A549 (cell line): ENCODE data around the gene MEGF9. TPM values are rescaled to one million over a fixed set of nuclear protein-coding genes. Genes with fewer than 3 reads are reported as not detected.

Source experiments
- ATAC-seq, 2 experiments: fragments of 200-7000 bp in 1 of 2; fragments of >200 bp in 1 of 2; cut with Nextera tagmentation in 1 of 2; cut with Tn5 transposase in 1 of 2; 3 replicates each; pipeline versions ENCODE4 v1.8.0 to v1.9.1; 2018 to 2020; ENCODE audit warnings: mild to moderate bottlenecking in 1 of 2, moderate library complexity in 1 of 2
- CTCF ChIA-PET: fragments of 300-600 bp; sonication (Branson Sonifier 250); formaldehyde crosslinking; extraction: SDS; loops from one replicate; lab custom pipeline; 2021; ENCODE audit warnings: antibody characterized with exemption, inconsistent platforms; lab: Yijun Ruan, JAX
- POLR2A ChIA-PET: fragments of 350-600 bp; formaldehyde crosslinking; extraction: SDS; loops from one replicate; lab custom pipeline; 2021; ENCODE audit warnings: antibody characterized with exemption, inconsistent platforms; lab: Yijun Ruan, JAX
- DNase-seq, 2 experiments: peaks; one replicate each; pipeline versions ENCODE4 v3.0.0 to v3.0.0-alpha.2; 2011 to 2016; ENCODE audit warnings: low read depth in 1 of 2, low spot score in 1 of 2
- FAIRE-seq: peaks from 2 replicates; lab custom pipeline; 2011; peaks lifted over from hg19 to GRCh38; lab: Jason Lieb, UNC
- H3K27ac ChIP-seq, 2 experiments: fragments of >200 bp; sonication (Bioruptor Twin); formaldehyde crosslinking; 3 replicates each; pipeline ENCODE4 v1.5.1; 2016 to 2017
- H3K4me1 ChIP-seq: fragments of >200 bp; sonication (Bioruptor Twin); formaldehyde crosslinking; 3 replicates; pipeline ENCODE4 v1.6.1; 2016
- H3K4me2 ChIP-seq: fragments of >200 bp; sonication (Bioruptor Twin); formaldehyde crosslinking; 3 replicates; pipeline ENCODE4 v1.6.1; 2016
- H3K4me3 ChIP-seq: fragments of >200 bp; sonication (Bioruptor Twin); formaldehyde crosslinking; 3 replicates; pipeline ENCODE4 v1.5.1; 2016
- H3K9me3 ChIP-seq: fragments of >200 bp; sonication (Bioruptor Twin); formaldehyde crosslinking; 3 replicates; pipeline ENCODE4 v1.6.1; 2016
- CEBPB ChIP-seq, 2 experiments: fragments of >200 bp in 1 of 2; sonication (Bioruptor Twin) in 1 of 2; formaldehyde crosslinking in 1 of 2; IDR thresholded peaks; 2 replicates each; pipeline ENCODE4 v1.6.1; 2012 to 2016
- CHD4 ChIP-seq: fragments of 200-600 bp; sonication (generic); IDR thresholded peaks from 2 replicates; pipeline ENCODE4 v1.6.1; 2016; ENCODE audit warnings: antibody characterized with exemption, mild to moderate bottlenecking, borderline replicate concordance
- EHMT2 ChIP-seq: fragments of 200-600 bp; sonication (generic); IDR thresholded peaks from 2 replicates; pipeline ENCODE4 v1.6.1; 2016; ENCODE audit warnings: antibody characterized with exemption, low read depth, mild to moderate bottlenecking, moderate library complexity
- ESRRA ChIP-seq: fragments of 150-350 bp; IDR thresholded peaks from 2 replicates; pipeline ENCODE4 v1.6.1; 2014; ENCODE audit warnings: mild to moderate bottlenecking, low read length, borderline replicate concordance
- FOSL2 ChIP-seq, 2 experiments: fragments of 450-650 bp in 1 of 2; fragments of >200 bp in 1 of 2; sonication (Bioruptor Twin) in 1 of 2; formaldehyde crosslinking; IDR thresholded peaks; 2 replicates each; pipeline versions ENCODE4 v1.5.0 to v1.6.1; 2016 to 2020; ENCODE audit warnings: mild to moderate bottlenecking in 1 of 2, moderate library complexity in 1 of 2
- GATA3 ChIP-seq: IDR thresholded peaks from 2 replicates; pipeline ENCODE4 v1.6.1; 2012; ENCODE audit warnings: borderline replicate concordance
- HDAC2 ChIP-seq: fragments of 200-600 bp; sonication (generic); IDR thresholded peaks from 2 replicates; pipeline ENCODE4 v1.6.1; 2016
- HOXB13 ChIP-seq: fragments of 250-450 bp; sonication (Bioruptor Pico); IDR thresholded peaks from 2 replicates; pipeline ENCODE4 v1.5.0; 2020; ENCODE audit warnings: low read depth, mild to moderate bottlenecking, moderate library complexity
- HOXB5 ChIP-seq: fragments of 250-450 bp; sonication (Bioruptor Pico); IDR thresholded peaks from 2 replicates; pipeline ENCODE4 v1.5.0; 2020; ENCODE audit warnings: mild to moderate bottlenecking, moderate library complexity
- MYC ChIP-seq: IDR thresholded peaks from 2 replicates; pipeline ENCODE4 v1.6.1; 2012; ENCODE audit warnings: mild to moderate bottlenecking, inconsistent platforms, low read length, improper control_type of control experiment, borderline replicate concordance
- NPAS2 ChIP-seq: fragments of 250-450 bp; sonication (Bioruptor Pico); IDR thresholded peaks from 2 replicates; pipeline ENCODE4 v1.8.0; 2022; ENCODE audit warnings: mild to moderate bottlenecking, moderate library complexity, borderline replicate concordance
- PHF8 ChIP-seq: fragments of 200-600 bp; sonication (generic); IDR thresholded peaks from 2 replicates; pipeline ENCODE4 v1.6.1; 2016; ENCODE audit warnings: low read depth, mild to moderate bottlenecking, antibody characterized with exemption, moderate library complexity, borderline replicate concordance
- RNF2 ChIP-seq: fragments of 200-600 bp; sonication (generic); IDR thresholded peaks from 2 replicates; pipeline ENCODE4 v1.6.1; 2016; ENCODE audit warnings: low read depth, mild to moderate bottlenecking, antibody characterized with exemption, moderate library complexity, borderline replicate concordance
- TFCP2L1 ChIP-seq: fragments of 250-450 bp; sonication (Bioruptor Pico); IDR thresholded peaks from 2 replicates; pipeline ENCODE4 v1.5.0; 2021; ENCODE audit warnings: mild to moderate bottlenecking
- ZNF302 ChIP-seq: fragments of 250-450 bp; sonication (Bioruptor Pico); IDR thresholded peaks from 2 replicates; pipeline ENCODE4 v1.9.0; 2021; ENCODE audit warnings: inconsistent platforms, mild to moderate bottlenecking, moderate library complexity
- WGBS: methylation state at CpG from one replicate; pipeline ENCODE4 v1.1.6; 2017; ENCODE audit errors: missing lambda C conversion rate; 5-methylcytosine and 5-hydroxymethylcytosine counted together
- polyA plus RNA-seq, 4 experiments: library from polyadenylated mRNA; depleted of rRNA in 3 of 4; stranded (reverse); fragments of >200 nt; fragmentation: RNase III in 1 of 4; extraction: RNeasy Plus Mini Kit Qiagen cat#74134 plus additional on column Dnase treatment in 1 of 4; gene quantifications; 2 replicates in 3 of 4; 3 replicates in 1 of 4; pipeline ENCODE4 v1.2.3, GENCODE V29; 2011 to 2017
- TF ChIP-seq, protein P1 (sequence below): fragments of 250-450 bp; sonication (Bioruptor Pico); IDR thresholded peaks from 2 replicates; pipeline ENCODE4 v1.5.0; 2021; ENCODE audit warnings: mild to moderate bottlenecking, moderate library complexity, borderline replicate concordance
- TF ChIP-seq, protein P2 (sequence below): fragments of 200-600 bp; sonication (generic); IDR thresholded peaks from 2 replicates; pipeline ENCODE4 v1.6.1; 2016; ENCODE audit warnings: antibody characterized with exemption, mild to moderate bottlenecking, moderate library complexity
- TF ChIP-seq, protein P3 (sequence below): fragments of >200 bp; sonication (Bioruptor Twin); formaldehyde crosslinking; IDR thresholded peaks from 3 replicates; pipeline ENCODE4 v1.6.1; 2016
- TF ChIP-seq, protein P4 (sequence below): IDR thresholded peaks from 2 replicates; pipeline ENCODE4 v1.6.1; 2012
- TF ChIP-seq, protein P5 (sequence below): fragments of 150-350 bp; IDR thresholded peaks from 2 replicates; pipeline ENCODE4 v1.6.1; 2014; ENCODE audit warnings: low read depth, mild to moderate bottlenecking, low read length
- TF ChIP-seq, protein P6 (sequence below): fragments of >200 bp; sonication (Bioruptor Twin); formaldehyde crosslinking; IDR thresholded peaks from 3 replicates; pipeline ENCODE4 v1.5.1; 2016
- TF ChIP-seq, protein P7 (sequence below): fragments of 450-650 bp; IDR thresholded peaks from 2 replicates; pipeline ENCODE4 v1.6.1; 2014; ENCODE audit warnings: antibody characterized with exemption

Gene MEGF9
- polyA plus RNA-seq, 2 of the 4 experiments (the other 2 are of a cell fraction), result 25.7 to 33.4 TPM

DNA sequence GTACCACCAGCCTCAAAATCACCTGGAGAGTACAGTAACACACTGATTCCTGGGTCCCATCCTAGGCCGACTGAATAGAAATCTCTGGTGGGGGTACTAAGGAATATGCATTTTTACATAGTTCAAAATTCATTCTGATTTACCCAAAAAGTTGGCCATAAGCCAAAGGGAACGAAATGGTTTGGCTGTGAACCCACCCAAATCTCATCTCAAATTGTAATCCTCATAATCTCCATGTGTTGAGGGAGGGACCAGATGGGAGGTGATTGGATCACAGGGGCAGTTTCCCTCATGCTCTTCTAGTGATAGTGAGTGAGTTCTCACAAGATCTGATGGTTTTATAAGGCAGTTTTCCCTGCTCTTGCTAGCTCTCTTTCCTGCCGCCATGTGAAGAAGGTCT is 31.1 kb downstream of the MEGF9 start (continued):
- TF ChIP-seq, protein P1, sequence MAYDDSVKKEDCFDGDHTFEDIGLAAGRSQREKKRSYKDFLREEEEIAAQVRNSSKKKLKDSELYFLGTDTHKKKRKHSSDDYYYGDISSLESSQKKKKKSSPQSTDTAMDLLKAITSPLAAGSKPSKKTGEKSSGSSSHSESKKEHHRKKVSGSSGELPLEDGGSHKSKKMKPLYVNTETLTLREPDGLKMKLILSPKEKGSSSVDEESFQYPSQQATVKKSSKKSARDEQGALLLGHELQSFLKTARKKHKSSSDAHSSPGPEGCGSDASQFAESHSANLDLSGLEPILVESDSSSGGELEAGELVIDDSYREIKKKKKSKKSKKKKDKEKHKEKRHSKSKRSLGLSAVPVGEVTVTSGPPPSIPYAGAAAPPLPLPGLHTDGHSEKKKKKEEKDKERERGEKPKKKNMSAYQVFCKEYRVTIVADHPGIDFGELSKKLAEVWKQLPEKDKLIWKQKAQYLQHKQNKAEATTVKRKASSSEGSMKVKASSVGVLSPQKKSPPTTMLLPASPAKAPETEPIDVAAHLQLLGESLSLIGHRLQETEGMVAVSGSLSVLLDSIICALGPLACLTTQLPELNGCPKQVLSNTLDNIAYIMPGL (CRISPR knock-in tag), result no peak
- TF ChIP-seq GATA3, result no peak
- TF ChIP-seq, all 56 proteins: peak for 0

DNA sequence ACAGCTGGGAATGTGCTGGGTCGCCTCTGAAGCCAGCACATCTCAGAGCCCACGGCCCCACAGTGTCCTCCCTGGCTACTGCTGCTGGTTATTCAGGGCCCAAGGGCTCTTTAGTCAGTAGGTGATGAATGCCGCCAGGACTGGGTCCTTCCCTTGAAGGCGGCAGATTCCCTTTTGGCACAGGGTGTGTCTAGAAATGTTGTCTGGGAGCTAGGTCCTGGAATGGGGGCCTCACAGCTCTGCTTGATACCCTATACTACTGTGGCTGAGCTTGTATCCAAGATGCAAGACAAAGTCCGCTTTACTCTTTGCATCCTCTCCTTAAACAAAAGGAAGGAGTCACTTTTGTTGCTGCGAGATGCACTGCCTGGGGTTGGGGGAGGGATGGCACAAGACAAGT is 33.1 kb downstream of the MEGF9 start:
- H3K4me3 ChIP-seq, result no peak overlapping the region
- H3K9me3 ChIP-seq, result no peaks in the 10 kb centered on the region
- CTCF ChIA-PET, result interaction anchor here (0.7 to 2.2 kb wide), 6 partner anchors 12 to 118 kb away, joined by 3 to 5 read pairs (median 3); no protein-coding TSS in a partner anchor
- no peak for FAIRE-seq
- no peak for DNase-seq
- 86% methylated on average over 6 of the region's 6 CpGs for WGBS
- ATAC-seq, result no peak
- no peak overlapping the region for H3K4me2 ChIP-seq
- H3K27ac ChIP-seq, result peak overlapping the region; percentile 90 to 93
- TF ChIP-seq PHF8 (no peak), ESRRA (no peak), HDAC2 (no peak), ZNF302 (CRISPR knock-in tag) (no peak), NPAS2 (no peak), HOXB13 (CRISPR knock-in tag) (no peak), HOXB5 (no peak), FOSL2 (IDR thresholded peaks at IDR 0.05) (no peak), FOSL2 (CRISPR knock-in tag; IDR thresholded peaks at IDR 0.05) (no peak)
- TF ChIP-seq, protein P2, sequence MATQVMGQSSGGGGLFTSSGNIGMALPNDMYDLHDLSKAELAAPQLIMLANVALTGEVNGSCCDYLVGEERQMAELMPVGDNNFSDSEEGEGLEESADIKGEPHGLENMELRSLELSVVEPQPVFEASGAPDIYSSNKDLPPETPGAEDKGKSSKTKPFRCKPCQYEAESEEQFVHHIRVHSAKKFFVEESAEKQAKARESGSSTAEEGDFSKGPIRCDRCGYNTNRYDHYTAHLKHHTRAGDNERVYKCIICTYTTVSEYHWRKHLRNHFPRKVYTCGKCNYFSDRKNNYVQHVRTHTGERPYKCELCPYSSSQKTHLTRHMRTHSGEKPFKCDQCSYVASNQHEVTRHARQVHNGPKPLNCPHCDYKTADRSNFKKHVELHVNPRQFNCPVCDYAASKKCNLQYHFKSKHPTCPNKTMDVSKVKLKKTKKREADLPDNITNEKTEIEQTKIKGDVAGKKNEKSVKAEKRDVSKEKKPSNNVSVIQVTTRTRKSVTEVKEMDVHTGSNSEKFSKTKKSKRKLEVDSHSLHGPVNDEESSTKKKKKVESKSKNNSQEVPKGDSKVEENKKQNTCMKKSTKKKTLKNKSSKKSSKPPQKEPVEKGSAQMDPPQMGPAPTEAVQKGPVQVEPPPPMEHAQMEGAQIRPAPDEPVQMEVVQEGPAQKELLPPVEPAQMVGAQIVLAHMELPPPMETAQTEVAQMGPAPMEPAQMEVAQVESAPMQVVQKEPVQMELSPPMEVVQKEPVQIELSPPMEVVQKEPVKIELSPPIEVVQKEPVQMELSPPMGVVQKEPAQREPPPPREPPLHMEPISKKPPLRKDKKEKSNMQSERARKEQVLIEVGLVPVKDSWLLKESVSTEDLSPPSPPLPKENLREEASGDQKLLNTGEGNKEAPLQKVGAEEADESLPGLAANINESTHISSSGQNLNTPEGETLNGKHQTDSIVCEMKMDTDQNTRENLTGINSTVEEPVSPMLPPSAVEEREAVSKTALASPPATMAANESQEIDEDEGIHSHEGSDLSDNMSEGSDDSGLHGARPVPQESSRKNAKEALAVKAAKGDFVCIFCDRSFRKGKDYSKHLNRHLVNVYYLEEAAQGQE, result no peak
- TF ChIP-seq, protein P3, sequence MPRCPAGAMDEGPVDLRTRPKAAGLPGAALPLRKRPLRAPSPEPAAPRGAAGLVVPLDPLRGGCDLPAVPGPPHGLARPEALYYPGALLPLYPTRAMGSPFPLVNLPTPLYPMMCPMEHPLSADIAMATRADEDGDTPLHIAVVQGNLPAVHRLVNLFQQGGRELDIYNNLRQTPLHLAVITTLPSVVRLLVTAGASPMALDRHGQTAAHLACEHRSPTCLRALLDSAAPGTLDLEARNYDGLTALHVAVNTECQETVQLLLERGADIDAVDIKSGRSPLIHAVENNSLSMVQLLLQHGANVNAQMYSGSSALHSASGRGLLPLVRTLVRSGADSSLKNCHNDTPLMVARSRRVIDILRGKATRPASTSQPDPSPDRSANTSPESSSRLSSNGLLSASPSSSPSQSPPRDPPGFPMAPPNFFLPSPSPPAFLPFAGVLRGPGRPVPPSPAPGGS, result no peak
- POLR2A ChIA-PET, result no interaction called here
- peaks cover 65% of the 10 kb centered on the region for H3K4me1 ChIP-seq

DNA sequence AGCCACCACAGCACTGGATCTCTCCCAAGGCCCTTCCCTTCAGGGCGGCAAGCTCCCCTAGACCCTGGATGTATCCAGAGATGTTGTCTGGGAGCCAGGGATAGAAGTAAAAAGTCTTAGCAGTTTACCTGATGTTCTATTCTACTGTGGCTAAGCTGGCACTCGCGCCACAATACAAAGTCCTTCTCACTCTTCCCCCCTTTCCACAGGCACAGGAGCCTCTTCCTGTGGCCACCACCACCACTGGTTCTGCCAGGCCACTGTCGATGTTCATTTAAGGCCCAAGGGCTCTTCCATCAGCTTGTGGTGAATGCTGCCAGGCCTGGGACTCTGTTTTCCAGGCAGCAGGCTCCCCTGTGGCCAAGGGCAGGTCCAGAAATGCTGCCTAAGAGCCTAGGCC is 33.7 kb downstream of the MEGF9 start:
- no peak for DNase-seq
- H3K4me1 ChIP-seq, result peaks cover 65% of the 10 kb centered on the region
- no peak for FAIRE-seq
- H3K4me3 ChIP-seq, result no peak overlapping the region
- ChIA-PET CTCF (interaction anchor here (0.7 to 2.2 kb wide), 5 partner anchors 12 to 64 kb away, joined by 3 to 5 read pairs (median 3); no protein-coding TSS in a partner anchor), POLR2A (no interaction called here)
- no peaks in the 10 kb centered on the region for H3K9me3 ChIP-seq
- no peak overlapping the region for H3K4me2 ChIP-seq
- peak in 1 of 2 experiments; percentile 51; a peak in 2 of 6 replicates for ATAC-seq
- WGBS, result 100% methylated on average over 4 of the region's 4 CpGs
- H3K27ac ChIP-seq, result peak overlapping the region; percentile 90 to 93; a peak in 5 of 6 replicates
- no peak for TF ChIP-seq EHMT2
- no peak for TF ChIP-seq ZNF302 (CRISPR knock-in tag)
- no peak for TF ChIP-seq RNF2
- TF ChIP-seq, protein P4, sequence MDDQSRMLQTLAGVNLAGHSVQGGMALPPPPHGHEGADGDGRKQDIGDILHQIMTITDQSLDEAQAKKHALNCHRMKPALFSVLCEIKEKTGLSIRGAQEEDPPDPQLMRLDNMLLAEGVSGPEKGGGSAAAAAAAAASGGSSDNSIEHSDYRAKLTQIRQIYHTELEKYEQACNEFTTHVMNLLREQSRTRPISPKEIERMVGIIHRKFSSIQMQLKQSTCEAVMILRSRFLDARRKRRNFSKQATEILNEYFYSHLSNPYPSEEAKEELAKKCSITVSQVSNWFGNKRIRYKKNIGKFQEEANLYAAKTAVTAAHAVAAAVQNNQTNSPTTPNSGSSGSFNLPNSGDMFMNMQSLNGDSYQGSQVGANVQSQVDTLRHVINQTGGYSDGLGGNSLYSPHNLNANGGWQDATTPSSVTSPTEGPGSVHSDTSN, result no peak
- TF ChIP-seq, protein P5, sequence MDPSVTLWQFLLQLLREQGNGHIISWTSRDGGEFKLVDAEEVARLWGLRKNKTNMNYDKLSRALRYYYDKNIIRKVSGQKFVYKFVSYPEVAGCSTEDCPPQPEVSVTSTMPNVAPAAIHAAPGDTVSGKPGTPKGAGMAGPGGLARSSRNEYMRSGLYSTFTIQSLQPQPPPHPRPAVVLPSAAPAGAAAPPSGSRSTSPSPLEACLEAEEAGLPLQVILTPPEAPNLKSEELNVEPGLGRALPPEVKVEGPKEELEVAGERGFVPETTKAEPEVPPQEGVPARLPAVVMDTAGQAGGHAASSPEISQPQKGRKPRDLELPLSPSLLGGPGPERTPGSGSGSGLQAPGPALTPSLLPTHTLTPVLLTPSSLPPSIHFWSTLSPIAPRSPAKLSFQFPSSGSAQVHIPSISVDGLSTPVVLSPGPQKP, result no peak
- TF ChIP-seq, protein P6, sequence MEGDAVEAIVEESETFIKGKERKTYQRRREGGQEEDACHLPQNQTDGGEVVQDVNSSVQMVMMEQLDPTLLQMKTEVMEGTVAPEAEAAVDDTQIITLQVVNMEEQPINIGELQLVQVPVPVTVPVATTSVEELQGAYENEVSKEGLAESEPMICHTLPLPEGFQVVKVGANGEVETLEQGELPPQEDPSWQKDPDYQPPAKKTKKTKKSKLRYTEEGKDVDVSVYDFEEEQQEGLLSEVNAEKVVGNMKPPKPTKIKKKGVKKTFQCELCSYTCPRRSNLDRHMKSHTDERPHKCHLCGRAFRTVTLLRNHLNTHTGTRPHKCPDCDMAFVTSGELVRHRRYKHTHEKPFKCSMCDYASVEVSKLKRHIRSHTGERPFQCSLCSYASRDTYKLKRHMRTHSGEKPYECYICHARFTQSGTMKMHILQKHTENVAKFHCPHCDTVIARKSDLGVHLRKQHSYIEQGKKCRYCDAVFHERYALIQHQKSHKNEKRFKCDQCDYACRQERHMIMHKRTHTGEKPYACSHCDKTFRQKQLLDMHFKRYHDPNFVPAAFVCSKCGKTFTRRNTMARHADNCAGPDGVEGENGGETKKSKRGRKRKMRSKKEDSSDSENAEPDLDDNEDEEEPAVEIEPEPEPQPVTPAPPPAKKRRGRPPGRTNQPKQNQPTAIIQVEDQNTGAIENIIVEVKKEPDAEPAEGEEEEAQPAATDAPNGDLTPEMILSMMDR, result no peak
- TF ChIP-seq TFCP2L1 (CRISPR knock-in tag), result no peak
- TF ChIP-seq, protein P7, sequence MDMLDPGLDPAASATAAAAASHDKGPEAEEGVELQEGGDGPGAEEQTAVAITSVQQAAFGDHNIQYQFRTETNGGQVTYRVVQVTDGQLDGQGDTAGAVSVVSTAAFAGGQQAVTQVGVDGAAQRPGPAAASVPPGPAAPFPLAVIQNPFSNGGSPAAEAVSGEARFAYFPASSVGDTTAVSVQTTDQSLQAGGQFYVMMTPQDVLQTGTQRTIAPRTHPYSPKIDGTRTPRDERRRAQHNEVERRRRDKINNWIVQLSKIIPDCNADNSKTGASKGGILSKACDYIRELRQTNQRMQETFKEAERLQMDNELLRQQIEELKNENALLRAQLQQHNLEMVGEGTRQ, result no peak
- no peak for TF ChIP-seq MYC
- no peak for TF ChIP-seq CHD4
- TF ChIP-seq CEBPB (IDR thresholded peaks at IDR 0.05), result no peak
- no peak for TF ChIP-seq ESRRA
